NCI-H128 (cell line): ENCODE measurements around the gene PRR14.
A peak's percentile ranks its signal among the peaks of the same experiment; 100 is the strongest.
"Not testable (repeated sequence)": the region's sequence is repeated elsewhere in the genome, so short reads cannot be mapped to it uniquely, and the experiment has no call there.

ENCODE experiments used
- DNase-seq: peaks from one replicate; lab custom pipeline; 2025; ENCODE audit not compliant: unreplicated experiment; lab: John Stamatoyannopoulos, UW

Gene PRR14

GRCh38 chr16:30688701-30689100 lies 37.9 kb downstream of the PRR14 start:
- no peak for DNase-seq

GRCh38 chr16:30691907-30692306 lies 41.1 kb downstream of the PRR14 start:
- no peak for DNase-seq

- DNase-seq = no peak
Observed at GRCh38 chr16:30692396-30693064, 41.8 kb downstream of the PRR14 start.

GRCh38 chr16:30694926-30695693 lies 44.4 kb downstream of the PRR14 start:
- no peak for DNase-seq

- not testable (repeated sequence) for DNase-seq
Observed at GRCh38 chr16:30696646-30697045, 45.9 kb downstream of the PRR14 start.

- no peak for DNase-seq
Observed at GRCh38 chr16:30697264-30698138, 46.7 kb downstream of the PRR14 start.

- peak; percentile 84 for DNase-seq
Observed at GRCh38 chr16:30698139-30698815, 47.5 kb downstream of the PRR14 start.

GRCh38 chr16:30698816-30699614 lies 48.3 kb downstream of the PRR14 start, which contains the start of gene SRCAP:
Gene SRCAP, plus strand, starts transcription at chr16:30699171. Its CDS starts 1,654 bp downstream, at chr16:30700825.
- peak; percentile 2 for DNase-seq

GRCh38 chr16:30699615-30700099 lies 48.9 kb downstream of the PRR14 start:
- DNase-seq = no peak

- DNase-seq = no peak
Observed at GRCh38 chr16:30700491-30700890, 49.7 kb downstream of the PRR14 start.

GRCh38 chr16:30700971-30701370 lies 50.2 kb downstream of the PRR14 start:
- DNase-seq = no peak

- not testable (repeated sequence) for DNase-seq
Observed at GRCh38 chr16:30703071-30703470, 52.3 kb downstream of the PRR14 start.

GRCh38 chr16:30703971-30704370 lies 53.2 kb downstream of the PRR14 start:
- DNase-seq = no peak
